Kidney (tissue), 14 donors: ENCODE measurements around the gene ZDHHC14. TPM values are rescaled to one million over a fixed set of nuclear protein-coding genes. Genes with fewer than 3 reads are reported as not detected.

Source experiments
- DNase-seq, 5 donors: peaks; one replicate each; pipeline ENCODE4 v3.0.0-alpha.2; 2013 to 2020
- FAIRE-seq: peaks from 2 replicates; lab custom pipeline; 2012; peaks lifted over from hg19 to GRCh38; lab: Jason Lieb, UNC
- H3K27ac ChIP-seq, 2 donors: one replicate each; pipeline ENCODE4 v1.7.0; 2013; ENCODE audit warnings: low read depth in 2 of 2, low read length in 2 of 2, inconsistent platforms in 1 of 2
- H3K27me3 ChIP-seq: one replicate; pipeline ENCODE4 v1.7.1; 2013; ENCODE audit warnings: low read length, inconsistent platforms; ENCODE audit not compliant: control insufficient read depth, insufficient read depth
- H3K36me3 ChIP-seq, 3 donors: one replicate each; pipeline versions ENCODE4 v1.7.0 to v1.7.1; 2013; ENCODE audit warnings: low read length in 3 of 3, control low read depth in 1 of 3, inconsistent platforms in 1 of 3; ENCODE audit not compliant: insufficient read depth in 3 of 3, control insufficient read depth in 2 of 3
- H3K4me1 ChIP-seq, 3 donors: one replicate each; pipeline versions ENCODE4 v1.7.0 to v1.7.1; 2013; ENCODE audit warnings: low read length in 3 of 3, inconsistent platforms in 1 of 3, low read depth in 1 of 3; ENCODE audit not compliant: control insufficient read depth in 2 of 3, insufficient read depth in 2 of 3
- H3K4me3 ChIP-seq, 3 donors: one replicate each; pipeline versions ENCODE4 v1.7.0 to v1.8.1; 2013; ENCODE audit warnings: low read length in 3 of 3, control low read depth in 1 of 3, inconsistent platforms in 1 of 3
- H3K9ac ChIP-seq, 3 donors: one replicate each; pipeline versions ENCODE4 v1.7.0 to v1.7.1; 2013; ENCODE audit warnings: low read length in 3 of 3, control low read depth in 1 of 3, inconsistent platforms in 1 of 3
- H3K9me3 ChIP-seq, 3 donors: one replicate each; pipeline versions ENCODE4 v1.7.0 to v1.7.1; 2013; ENCODE audit warnings: low read length in 3 of 3, control low read depth in 1 of 3, inconsistent platforms in 1 of 3; ENCODE audit not compliant: control insufficient read depth in 2 of 3, insufficient read depth in 1 of 3
- intact Hi-C: fragments of 100-400 bp; cut with DNase I; formaldehyde crosslinking; loops from one replicate; pipeline ENCODE4 v1.11.1; 2022
- polyA plus RNA-seq: library from polyadenylated mRNA; stranded (reverse); fragments of 350-450 nt; fragmentation: Illumina TruSeq; extraction: RNeasy Lipid Tissue Mini Kit (QIAGEN cat#74804); gene quantifications from one replicate; pipeline ENCODE4 v1.2.3, GENCODE V29; 2014; ENCODE audit warnings: low read depth, low replicate concordance; ENCODE audit not compliant: insufficient read depth
- total RNA-seq: library from RNA; stranded (reverse); fragmentation: NEBNext Ultra II Directional; extraction: Animal tissue kit (Norgen Biotek cat#: 25700); gene quantifications from one replicate; pipeline ENCODE4 v1.2.1, GENCODE V29; 2021
- TF ChIP-seq, protein P1 (sequence below): IDR thresholded peaks from 3 replicates; pipeline ENCODE4 v1.5.1; 2012; ENCODE audit warnings: mild to moderate bottlenecking, moderate library complexity, borderline replicate concordance; ENCODE audit not compliant: insufficient read depth; ENCODE audit errors: extremely low read depth
- donor health status: control.
- donor health status: control.
- donor health status: control.
- donor health status: control.
- donor health status: control.
- donor health status: DM: yes; HTN: yes; CAD: no.
- donor health status: Normal renal cell carcinoma (clear cell type).

ZDHHC14 gene
- total and polyA plus RNA-seq, 2 donors from 2014 or later, result 13.5 to 26.7 TPM

DNA sequence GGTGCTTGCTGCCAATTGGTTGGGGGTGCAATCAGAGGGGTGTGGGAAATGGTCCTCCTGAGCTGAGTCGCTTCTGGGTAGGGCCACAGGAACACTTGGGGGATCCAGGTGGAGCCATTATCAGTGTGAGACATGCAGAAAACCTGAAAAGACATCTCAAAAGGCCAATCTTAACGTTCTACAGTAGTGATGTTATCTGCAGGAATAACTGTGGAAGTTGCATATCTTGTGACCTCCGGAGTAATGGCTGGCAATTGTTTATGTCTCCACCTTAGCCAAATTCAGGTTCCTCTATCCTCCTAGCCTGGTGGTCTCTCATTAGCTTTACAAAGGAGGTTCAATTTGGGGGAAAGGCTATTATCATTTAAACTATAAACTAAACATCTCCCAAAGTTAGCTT, 327.2 kb downstream of the ZDHHC14 start:
- no peak for FAIRE-seq
- Histone ChIP-seq H3K9me3 (no peaks in the 10 kb centered on the region), H3K27me3 (no peaks in the 10 kb centered on the region), H3K9ac (no peak overlapping the region), H3K4me1 (no peaks in the 10 kb centered on the region), H3K4me3 (no peak overlapping the region), H3K36me3 (no peaks in the 10 kb centered on the region), H3K27ac (no peak overlapping the region)
- DNase-seq, result no peak
- intact Hi-C loops, result no loop called here
- TF ChIP-seq, protein P1, sequence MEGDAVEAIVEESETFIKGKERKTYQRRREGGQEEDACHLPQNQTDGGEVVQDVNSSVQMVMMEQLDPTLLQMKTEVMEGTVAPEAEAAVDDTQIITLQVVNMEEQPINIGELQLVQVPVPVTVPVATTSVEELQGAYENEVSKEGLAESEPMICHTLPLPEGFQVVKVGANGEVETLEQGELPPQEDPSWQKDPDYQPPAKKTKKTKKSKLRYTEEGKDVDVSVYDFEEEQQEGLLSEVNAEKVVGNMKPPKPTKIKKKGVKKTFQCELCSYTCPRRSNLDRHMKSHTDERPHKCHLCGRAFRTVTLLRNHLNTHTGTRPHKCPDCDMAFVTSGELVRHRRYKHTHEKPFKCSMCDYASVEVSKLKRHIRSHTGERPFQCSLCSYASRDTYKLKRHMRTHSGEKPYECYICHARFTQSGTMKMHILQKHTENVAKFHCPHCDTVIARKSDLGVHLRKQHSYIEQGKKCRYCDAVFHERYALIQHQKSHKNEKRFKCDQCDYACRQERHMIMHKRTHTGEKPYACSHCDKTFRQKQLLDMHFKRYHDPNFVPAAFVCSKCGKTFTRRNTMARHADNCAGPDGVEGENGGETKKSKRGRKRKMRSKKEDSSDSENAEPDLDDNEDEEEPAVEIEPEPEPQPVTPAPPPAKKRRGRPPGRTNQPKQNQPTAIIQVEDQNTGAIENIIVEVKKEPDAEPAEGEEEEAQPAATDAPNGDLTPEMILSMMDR, result no peak

DNA sequence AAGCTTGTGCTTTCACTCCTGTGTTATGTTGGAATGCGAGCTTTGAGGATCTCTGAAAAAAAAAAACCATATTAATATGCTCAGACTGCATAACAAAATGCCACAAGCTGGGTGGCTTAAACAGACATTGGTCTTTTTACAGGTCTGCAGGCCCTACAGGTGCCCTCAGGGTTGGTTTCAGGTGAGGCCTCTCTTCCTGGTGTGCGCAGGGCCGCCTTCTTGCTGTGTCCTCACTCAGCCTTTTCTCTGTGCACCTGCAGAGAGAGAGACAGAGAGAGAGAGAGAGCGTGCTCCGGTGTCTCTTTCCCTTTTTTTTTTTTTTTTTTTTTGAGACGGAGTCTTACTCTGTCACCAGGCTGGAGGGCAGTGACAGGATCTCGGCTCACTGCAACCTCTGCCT, 327.9 kb downstream of the ZDHHC14 start:
- TF ChIP-seq, protein P1, result no peak
- Histone ChIP-seq H3K4me3 (no peak overlapping the region), H3K9me3 (no peaks in the 10 kb centered on the region), H3K4me1 (no peaks in the 10 kb centered on the region), H3K27me3 (no peaks in the 10 kb centered on the region), H3K9ac (no peak overlapping the region), H3K27ac (no peak overlapping the region), H3K36me3 (no peaks in the 10 kb centered on the region)
- intact Hi-C loops, result no loop called here
- FAIRE-seq (no peak), DNase-seq (no peak)

DNA sequence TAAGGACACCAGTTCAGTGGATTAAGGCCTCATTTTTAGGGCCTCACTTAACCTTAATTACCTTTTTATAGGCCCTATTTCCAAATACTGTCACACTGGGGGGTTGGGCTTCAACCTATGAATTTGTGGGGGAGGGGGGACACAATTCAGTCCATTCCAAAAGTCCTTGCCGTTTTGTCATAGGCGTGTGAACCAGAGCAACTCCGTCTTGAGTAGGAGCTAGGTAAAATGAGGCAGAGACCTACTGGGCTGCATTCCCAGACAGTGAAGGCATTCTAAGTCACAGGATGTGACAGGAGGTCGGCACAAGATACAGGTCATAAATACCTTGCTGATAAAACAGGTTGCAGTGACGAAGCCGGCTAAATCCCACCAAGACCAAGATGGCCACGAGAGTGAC, 328.6 kb downstream of the ZDHHC14 start:
- Histone ChIP-seq H3K27me3 (no peaks in the 10 kb centered on the region), H3K27ac (no peak overlapping the region), H3K36me3 (no peaks in the 10 kb centered on the region), H3K9me3 (no peaks in the 10 kb centered on the region), H3K9ac (no peak overlapping the region), H3K4me3 (no peak overlapping the region), H3K4me1 (no peaks in the 10 kb centered on the region)
- intact Hi-C loops, result no loop called here
- TF ChIP-seq, protein P1, result no peak
- FAIRE-seq (no peak), DNase-seq (no peak)

DNA sequence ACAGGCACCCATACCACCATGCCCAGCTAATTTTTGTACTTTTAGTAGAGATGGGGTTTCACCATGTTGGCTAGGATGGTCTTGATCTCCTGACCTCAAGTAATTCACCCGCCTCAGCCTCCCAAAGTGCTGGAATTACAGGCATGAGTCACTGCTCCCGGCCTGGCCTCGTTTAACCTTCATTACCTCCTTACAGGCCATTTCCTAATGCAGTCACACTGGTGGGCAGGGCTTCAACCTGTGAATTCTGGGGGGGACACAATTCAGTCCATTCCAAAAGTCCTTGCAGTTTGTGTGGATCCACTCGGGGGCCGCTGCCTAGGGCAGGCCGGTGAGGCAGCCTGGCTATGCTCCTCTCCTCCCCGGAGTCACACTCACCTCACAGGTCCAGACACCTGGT, 329.6 kb downstream of the ZDHHC14 start:
- Histone ChIP-seq H3K27me3 (no peaks in the 10 kb centered on the region), H3K36me3 (no peaks in the 10 kb centered on the region), H3K4me1 (no peaks in the 10 kb centered on the region), H3K27ac (no peak overlapping the region), H3K4me3 (no peak overlapping the region), H3K9ac (no peak overlapping the region), H3K9me3 (no peaks in the 10 kb centered on the region)
- FAIRE-seq (no peak), DNase-seq (no peak)
- intact Hi-C loops, result no loop called here
- TF ChIP-seq, protein P1, result no peak
